Hepatocyte (in vitro differentiated cells): ENCODE data around the gene FDXR.

Source experiments
- CTCF ChIP-seq: fragments of 200-600 bp; sonication (generic); IDR thresholded peaks from 2 replicates; pipeline ENCODE4 v1.5.1; 2016; ENCODE audit warnings: antibody characterized with exemption, mild to moderate bottlenecking; ENCODE audit not compliant: poor library complexity
- EZH2 ChIP-seq: fragments of 200-600 bp; sonication (generic); IDR thresholded peaks from 2 replicates; pipeline ENCODE4 v1.6.1; 2016; ENCODE audit warnings: antibody characterized with exemption, mild to moderate bottlenecking, borderline replicate concordance
- EZH2phosphoT487 ChIP-seq: fragments of 200-600 bp; sonication (generic); IDR thresholded peaks from one replicate; pipeline ENCODE4 v1.6.1; 2018; ENCODE audit warnings: antibody characterized with exemption, mild to moderate bottlenecking, low read depth, moderate library complexity; ENCODE audit not compliant: unreplicated experiment, severe bottlenecking

GRCh38 chr17:74836191-74836590, 36.6 kb downstream of the FDXR start:
- TF ChIP-seq CTCF (no peak), EZH2 (no peak), EZH2phosphoT487 (no peak)
